Measurements from ENCODE around the gene DCTN3. TPM values are rescaled to one million over a fixed set of nuclear protein-coding genes. Genes with fewer than 3 reads are reported as not detected.
A peak's percentile ranks its signal among the peaks of the same experiment; 100 is the strongest.

Gene DCTN3
- 25.9 and 51.8 TPM in 2 replicates for total RNA-seq (2011; cell fraction: chromatin; rRNA removed; ENCODE audit: low replicate concordance)
- 32.0 and 36.7 TPM in 2 replicates for total RNA-seq (2011; cell fraction: nucleolus; rRNA removed)
- total RNA-seq (2011; cell fraction: nucleoplasm; rRNA removed), result 37.9 and 46.9 TPM in 2 replicates
- 50.8 and 74.8 TPM in 2 replicates for total RNA-seq (2014; rRNA removed)
- total RNA-seq (2014; rRNA removed; fragmentation: Illumina TruSeq; extraction: Trizol), result 30.8 and 31.3 TPM in 2 replicates
- total RNA-seq (2015; rRNA removed; fragmentation: Illumina TruSeq; extraction: Trizol), result 37.2 and 38.2 TPM in 2 replicates
- total RNA-seq (2021), result 51.0 and 53.4 TPM in 2 replicates
- polyA plus RNA-seq (2011; rRNA removed), result 44.5 and 76.3 TPM in 2 replicates
- polyA plus RNA-seq (2011; cell fraction: cytosol; rRNA removed), result 55.4 and 58.3 TPM in 2 replicates
- 73.3 and 73.7 TPM in 2 replicates for polyA plus RNA-seq (2011; cell fraction: nucleus; rRNA removed)
- polyA plus RNA-seq (2012), result 80.4 and 98.2 TPM in 2 replicates
- 41.9 and 47.0 TPM in 2 replicates for polyA plus RNA-seq (2014; fragmentation: Illumina TruSeq; extraction: Trizol)
- 10 to 100 TPM; 11.0 to 26.2 TPM for polyA plus RNA-seq (2014; fragmentation: Nextera tagmentation; extraction: Ambion mirVana)
- 45.1 and 49.2 TPM in 2 replicates for polyA plus RNA-seq (2014; rRNA removed)
- 23.0 and 41.7 TPM in 2 replicates for polyA minus RNA-seq (2011; rRNA and poly(A)+ RNA removed)
- 12.4 and 19.5 TPM in 2 replicates for polyA minus RNA-seq (2011; cell fraction: cytosol; rRNA and poly(A)+ RNA removed)
- polyA minus RNA-seq (2011; cell fraction: nucleus; rRNA and poly(A)+ RNA removed), result 20.6 and 25.7 TPM in 2 replicates
- Bru-seq, nascent RNA, result percentile 75 among the genes with signal in this experiment
- BruChase-seq, experiment 1, labeled RNA remaining after a 2-hour chase, result percentile 66 among the genes with signal in this experiment
- BruChase-seq, experiment 2, labeled RNA remaining after a 6-hour chase, result percentile 72 among the genes with signal in this experiment
- long read RNA-seq, experiment 1, transcript DCTN3-201 (7 exons, 808 nt), result major isoform, 60 of 66 reads
- long read RNA-seq, experiment 1, partial matches to known transcripts, result 3 of 66 reads
- long read RNA-seq, experiment 1, other reads (novel, unspliced or antisense), result 2 of 66 reads
- long read RNA-seq, experiment 2, transcript DCTN3-201 (7 exons, 808 nt), result major isoform, 54 of 59 reads
- long read RNA-seq, experiment 2, partial matches to known transcripts, result 1 of 59 reads
- long read RNA-seq, experiment 2, other reads (novel, unspliced or antisense), result 3 of 59 reads
- long read RNA-seq, experiment 3, transcript DCTN3-201 (7 exons, 808 nt), result major isoform, 37 of 43 reads
- long read RNA-seq, experiment 3, partial matches to known transcripts, result 0 of 43 reads
- long read RNA-seq, experiment 3, other reads (novel, unspliced or antisense), result 4 of 43 reads

DNA sequence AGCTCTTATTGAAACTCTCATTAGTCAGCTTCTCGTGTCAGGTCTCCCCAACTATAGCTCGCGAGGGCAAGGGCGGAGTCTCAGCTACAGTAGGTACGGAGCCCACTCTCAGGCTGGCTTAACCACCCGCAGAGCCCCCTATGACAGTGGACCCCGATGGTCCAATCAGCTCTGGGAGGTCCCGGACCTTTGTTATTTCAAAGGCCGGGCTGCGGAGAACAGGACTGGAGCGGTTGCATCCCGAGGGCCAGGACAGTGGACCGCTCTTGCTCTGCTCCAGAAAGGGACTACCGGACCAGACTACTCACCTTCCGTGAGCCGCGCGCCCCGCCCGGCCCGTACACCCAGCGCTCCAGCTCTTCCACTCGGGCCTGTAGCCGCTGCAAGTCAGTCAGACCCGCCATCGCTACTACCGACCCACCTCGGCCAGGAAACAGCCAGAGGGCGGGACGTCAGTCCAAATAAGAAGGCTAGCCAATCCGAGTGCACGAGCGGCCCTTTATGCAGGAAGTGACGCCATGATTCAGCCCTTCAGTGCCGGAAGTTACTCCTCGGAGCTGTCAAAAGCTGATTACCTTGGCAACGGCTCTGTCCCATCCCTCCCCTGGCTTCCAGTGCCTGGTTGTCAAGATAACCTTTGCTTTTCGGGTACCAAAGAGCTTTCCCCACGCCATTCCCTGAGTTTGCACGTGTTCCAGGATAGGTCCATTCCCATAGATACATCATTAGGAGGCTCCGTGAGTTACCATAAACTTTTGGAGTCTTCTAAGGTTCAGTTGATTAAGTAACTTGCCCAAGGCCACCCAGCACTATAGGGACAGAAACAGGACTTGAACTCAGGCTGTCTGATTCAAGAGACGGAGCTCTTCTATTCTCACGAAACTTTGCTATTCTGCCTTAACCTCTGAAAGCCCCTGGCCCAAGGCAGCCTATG, at the start of gene DCTN3:
Gene DCTN3, minus strand, starts transcription at position 435 of the 934 bp plus-strand sequence. Its CDS starts 31 bp downstream, at position 404.
- peak within 1 kb of the TSS; percentile 98 for H2AFZ ChIP-seq (ENCODE audit: low read depth, low read length)
- peak; percentile 99 for ATAC-seq
- H3K27me3 ChIP-seq (ENCODE audit: control insufficient read depth in 2 of 2, insufficient read depth in 2 of 2, low read length in 2 of 2), result peaks cover 0 to 7% of the 10 kb centered on the region in 2 experiments; a peak in 3 of 5 replicates
- in situ Hi-C loops (cut with MboI) (no loop called here), intact Hi-C loops (cut with micrococcal nuclease) (no loop called here)
- peak; percentile 88 to 94 (median 91) for DNase-seq (ENCODE audit: extremely low read depth in 1 of 4, low spot score in 3 of 4)
- 6% methylated on average over 32 of the region's 43 CpGs for WGBS (ENCODE audit: insufficient coverage, low coverage, missing lambda C conversion rate)
- ChIA-PET POLR2A (interaction anchor here (0.6 to 0.9 kb wide), 5 partner anchors 9 to 1705 kb away, joined by 3 to 4 read pairs (median 3); partner anchors contain the start of genes GALT and RPP25L), CTCF (ENCODE audit: low intra/inter-chr PET ratio) (no interaction called here)
- TSS peak; percentile 65 for BruUV-seq (replicated peaks)
- H3K27ac ChIP-seq (ENCODE audit: extremely low read depth, low read depth, low read length), result peak within 1 kb of the TSS; percentile 1; the same call in 1 of the 3 replicates
- peaks cover 5 to 11% of the 10 kb centered on the region in 2 experiments; a peak in 3 of 5 replicates for H3K4me1 ChIP-seq (replicated peaks in 1 of 2; ENCODE audit: control insufficient read depth in 2 of 2, insufficient read depth in 2 of 2, low read length in 2 of 2)
- H3K4me3 ChIP-seq, result peak within 1 kb of the TSS; percentile 65
- no peaks in the 10 kb centered on the region for H4K20me1 ChIP-seq (replicated peaks; ENCODE audit: control insufficient read depth, insufficient read depth, low read length)
- peak; percentile 100 for FAIRE-seq
- H3K9me3 ChIP-seq (replicated peaks; ENCODE audit: control insufficient read depth, insufficient read depth, low read depth, low read length), result no peaks in the 10 kb centered on the region
- H3K9me1 ChIP-seq (ENCODE audit: control insufficient read depth, insufficient read depth, low read length), result no peaks in the 10 kb centered on the region
- peak within 1 kb of the TSS; percentile 83 for H3K4me2 ChIP-seq (ENCODE audit: insufficient read depth, low read length)
- H3K36me3 ChIP-seq (ENCODE audit: control insufficient read depth, insufficient read depth, low read length), result peaks cover 13% of the 10 kb centered on the region; the same call in 1 of the 3 replicates
- no peaks in the 10 kb centered on the region; the same call in 2 of the 3 replicates for H3K79me2 ChIP-seq (ENCODE audit: control insufficient read depth, insufficient read depth, low read length)
- H3K9ac ChIP-seq (ENCODE audit: insufficient read depth in 1 of 2, low read depth in 2 of 2, low read length in 2 of 2), result peak within 1 kb of the TSS; percentile 55 to 89
- TF ChIP-seq MAFF (IDR thresholded peaks at IDR 0.05; ENCODE audit: low read length) (no peak), GABPB2 (CRISPR knock-in tag; conservative IDR thresholded peaks at IDR 0.05) (no peak), ZFP1 (CRISPR knock-in tag; IDR thresholded peaks at IDR 0.05) (no peak), ATF1 (CRISPR knock-in tag; IDR thresholded peaks at IDR 0.05) (no peak), ATF1 (tag; IDR thresholded peaks at IDR 0.05) (peak; percentile 84), KLF1 (tag; IDR thresholded peaks at IDR 0.05) (no peak), POLR2B (IDR thresholded peaks at IDR 0.05; ENCODE audit: low read depth, partially characterized antibody) (no peak)
- TF ChIP-seq, protein P1, sequence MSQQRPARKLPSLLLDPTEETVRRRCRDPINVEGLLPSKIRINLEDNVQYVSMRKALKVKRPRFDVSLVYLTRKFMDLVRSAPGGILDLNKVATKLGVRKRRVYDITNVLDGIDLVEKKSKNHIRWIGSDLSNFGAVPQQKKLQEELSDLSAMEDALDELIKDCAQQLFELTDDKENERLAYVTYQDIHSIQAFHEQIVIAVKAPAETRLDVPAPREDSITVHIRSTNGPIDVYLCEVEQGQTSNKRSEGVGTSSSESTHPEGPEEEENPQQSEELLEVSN (IDR thresholded peaks at IDR 0.05; ENCODE audit: borderline replicate concordance in 1 of 2, extremely low read depth in 1 of 2, insufficient read depth in 1 of 2, insufficient read length in 1 of 2, low read depth in 1 of 2, low read length in 1 of 2, poor library complexity in 1 of 2, severe bottlenecking in 1 of 2), result peak in 1 of 2 experiments; percentile 21
- TF ChIP-seq, protein P2, sequence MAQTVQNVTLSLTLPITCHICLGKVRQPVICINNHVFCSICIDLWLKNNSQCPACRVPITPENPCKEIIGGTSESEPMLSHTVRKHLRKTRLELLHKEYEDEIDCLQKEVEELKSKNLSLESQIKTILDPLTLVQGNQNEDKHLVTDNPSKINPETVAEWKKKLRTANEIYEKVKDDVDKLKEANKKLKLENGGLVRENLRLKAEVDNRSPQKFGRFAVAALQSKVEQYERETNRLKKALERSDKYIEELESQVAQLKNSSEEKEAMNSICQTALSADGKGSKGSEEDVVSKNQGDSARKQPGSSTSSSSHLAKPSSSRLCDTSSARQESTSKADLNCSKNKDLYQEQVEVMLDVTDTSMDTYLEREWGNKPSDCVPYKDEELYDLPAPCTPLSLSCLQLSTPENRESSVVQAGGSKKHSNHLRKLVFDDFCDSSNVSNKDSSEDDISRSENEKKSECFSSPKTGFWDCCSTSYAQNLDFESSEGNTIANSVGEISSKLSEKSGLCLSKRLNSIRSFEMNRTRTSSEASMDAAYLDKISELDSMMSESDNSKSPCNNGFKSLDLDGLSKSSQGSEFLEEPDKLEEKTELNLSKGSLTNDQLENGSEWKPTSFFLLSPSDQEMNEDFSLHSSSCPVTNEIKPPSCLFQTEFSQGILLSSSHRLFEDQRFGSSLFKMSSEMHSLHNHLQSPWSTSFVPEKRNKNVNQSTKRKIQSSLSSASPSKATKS (CRISPR knock-in tag; IDR thresholded peaks at IDR 0.05), result no peak
- TF ChIP-seq, protein P3, sequence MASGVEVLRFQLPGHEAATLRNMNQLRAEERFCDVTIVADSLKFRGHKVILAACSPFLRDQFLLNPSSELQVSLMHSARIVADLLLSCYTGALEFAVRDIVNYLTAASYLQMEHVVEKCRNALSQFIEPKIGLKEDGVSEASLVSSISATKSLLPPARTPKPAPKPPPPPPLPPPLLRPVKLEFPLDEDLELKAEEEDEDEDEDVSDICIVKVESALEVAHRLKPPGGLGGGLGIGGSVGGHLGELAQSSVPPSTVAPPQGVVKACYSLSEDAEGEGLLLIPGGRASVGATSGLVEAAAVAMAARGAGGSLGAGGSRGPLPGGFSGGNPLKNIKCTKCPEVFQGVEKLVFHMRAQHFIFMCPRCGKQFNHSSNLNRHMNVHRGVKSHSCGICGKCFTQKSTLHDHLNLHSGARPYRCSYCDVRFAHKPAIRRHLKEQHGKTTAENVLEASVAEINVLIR (CRISPR knock-in tag; IDR thresholded peaks at IDR 0.05), result peak; percentile 72

Measured in K562 (cell line).